ENCODE measurements around the gene NOS2. TPM values are rescaled to one million over a fixed set of nuclear protein-coding genes. Genes with fewer than 3 reads are reported as not detected.

Gene NOS2
- total RNA-seq, 1 donor from 2014 or later: 0.23 TPM

DNA sequence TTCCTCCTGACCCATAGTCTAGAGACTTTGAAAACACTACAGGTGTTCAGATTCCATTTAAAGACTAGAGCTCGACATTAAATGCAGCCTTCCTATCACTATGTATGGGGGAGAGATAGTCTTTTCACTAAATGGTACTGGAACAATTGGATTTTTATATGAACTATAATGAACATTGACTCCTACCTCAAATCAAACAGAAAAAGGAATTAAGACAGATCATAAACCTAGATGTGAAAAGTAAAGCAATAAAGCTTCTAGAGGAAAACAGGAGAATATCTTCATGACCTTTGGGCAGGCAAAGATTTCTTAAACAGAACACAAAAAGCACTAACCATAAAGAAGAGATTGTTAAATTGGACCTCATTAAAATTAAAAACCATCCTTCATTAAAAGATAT lies 18.8 kb upstream of the NOS2 start:
- no peak for DNase-seq (ENCODE audit: low spot score)

DNA sequence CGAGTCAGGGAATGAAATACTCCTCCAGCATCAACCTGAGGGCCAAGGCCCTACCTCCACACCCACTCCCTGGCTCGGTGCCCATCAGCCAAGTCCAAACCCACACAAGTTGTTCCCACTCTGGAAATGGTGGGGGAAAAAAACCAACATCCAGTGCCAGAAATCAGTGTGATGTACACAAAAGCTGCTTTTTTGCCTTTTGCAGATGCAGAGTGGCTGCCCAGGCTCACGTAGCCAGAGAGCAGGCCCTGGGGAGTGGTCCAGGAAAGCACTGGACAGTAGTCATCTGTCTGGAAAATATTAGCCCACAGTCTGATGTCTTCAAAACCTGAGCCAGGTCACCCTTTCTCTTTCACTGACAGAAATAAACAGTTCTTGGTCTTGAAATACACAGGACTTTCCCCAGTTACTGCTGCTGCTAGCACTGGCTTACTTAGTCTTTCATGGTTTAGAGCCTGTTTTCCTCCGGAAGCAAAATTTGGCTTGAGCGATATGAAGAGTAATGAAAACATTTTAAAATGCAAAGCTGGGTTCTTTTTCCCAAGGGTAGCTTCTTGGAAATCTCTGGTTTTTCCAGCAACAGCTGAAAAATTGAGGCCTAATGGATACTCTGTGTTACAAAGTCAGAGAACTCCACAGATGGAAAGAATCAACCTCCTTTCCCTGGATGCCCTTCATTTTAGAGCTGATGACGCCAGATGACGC lies 18.2 kb upstream of the NOS2 start:
- no peak for DNase-seq (ENCODE audit: low spot score)

DNA sequence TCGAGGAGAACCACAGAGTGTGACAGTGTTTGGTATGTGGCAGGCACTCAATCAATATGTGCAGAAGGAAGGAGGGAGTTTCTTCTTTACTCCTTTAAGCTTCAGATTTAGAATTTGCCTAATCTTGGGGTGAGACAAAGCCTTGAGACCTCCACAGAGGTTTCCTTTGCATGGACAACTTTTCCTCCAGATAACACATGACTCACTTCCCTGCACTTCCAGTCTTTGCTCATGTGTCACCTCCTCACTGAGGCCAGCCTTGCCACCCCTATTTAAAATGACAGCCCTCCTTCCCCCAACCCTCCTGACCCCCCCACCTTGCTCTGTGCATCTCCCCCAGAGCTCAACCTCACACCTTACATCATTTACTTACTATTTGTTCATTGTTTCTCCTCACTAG lies 17.4 kb upstream of the NOS2 start:
- DNase-seq (ENCODE audit: low spot score): no peak

DNA sequence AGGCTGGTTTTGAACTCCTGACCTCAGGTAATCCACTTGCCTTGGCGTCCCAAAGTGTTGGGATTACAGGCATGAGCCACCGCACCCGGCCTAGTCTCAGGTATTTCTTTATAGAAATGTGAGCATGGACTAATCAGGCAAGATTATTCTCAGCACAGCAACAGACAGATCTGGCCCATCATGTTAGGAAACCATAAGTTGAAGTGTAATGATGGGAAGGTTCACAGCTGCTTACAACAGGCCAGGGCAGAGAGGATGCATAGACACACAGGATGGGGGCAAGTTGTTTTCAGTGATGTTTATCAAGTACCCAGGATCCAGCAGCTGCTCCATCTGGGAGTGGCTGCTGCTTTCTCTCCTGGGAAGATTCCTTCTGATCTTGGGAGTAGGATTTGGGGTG lies 16.6 kb upstream of the NOS2 start:
- no peak for DNase-seq (ENCODE audit: low spot score)

DNA sequence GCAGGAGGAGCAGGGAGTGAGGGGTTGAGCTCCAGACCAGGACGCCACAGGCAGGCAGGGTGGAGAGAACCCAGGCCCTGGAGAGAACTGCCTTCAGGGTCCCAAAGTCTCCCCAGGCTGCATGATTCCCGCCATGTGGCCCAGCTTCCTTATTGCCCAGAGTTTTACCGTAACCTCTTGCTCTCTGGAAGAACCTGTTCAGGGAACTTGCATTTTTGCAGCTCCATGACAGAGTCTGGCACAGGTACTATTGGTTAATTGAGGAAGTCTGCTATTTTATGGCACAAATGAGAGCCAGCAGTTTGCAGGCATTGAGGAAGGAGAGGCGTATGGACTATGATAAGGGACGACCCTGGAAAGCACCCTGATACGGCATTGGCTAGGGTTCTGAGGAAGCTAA lies 11.6 kb upstream of the NOS2 start:
- DNase-seq (ENCODE audit: low spot score): no peak

DNA sequence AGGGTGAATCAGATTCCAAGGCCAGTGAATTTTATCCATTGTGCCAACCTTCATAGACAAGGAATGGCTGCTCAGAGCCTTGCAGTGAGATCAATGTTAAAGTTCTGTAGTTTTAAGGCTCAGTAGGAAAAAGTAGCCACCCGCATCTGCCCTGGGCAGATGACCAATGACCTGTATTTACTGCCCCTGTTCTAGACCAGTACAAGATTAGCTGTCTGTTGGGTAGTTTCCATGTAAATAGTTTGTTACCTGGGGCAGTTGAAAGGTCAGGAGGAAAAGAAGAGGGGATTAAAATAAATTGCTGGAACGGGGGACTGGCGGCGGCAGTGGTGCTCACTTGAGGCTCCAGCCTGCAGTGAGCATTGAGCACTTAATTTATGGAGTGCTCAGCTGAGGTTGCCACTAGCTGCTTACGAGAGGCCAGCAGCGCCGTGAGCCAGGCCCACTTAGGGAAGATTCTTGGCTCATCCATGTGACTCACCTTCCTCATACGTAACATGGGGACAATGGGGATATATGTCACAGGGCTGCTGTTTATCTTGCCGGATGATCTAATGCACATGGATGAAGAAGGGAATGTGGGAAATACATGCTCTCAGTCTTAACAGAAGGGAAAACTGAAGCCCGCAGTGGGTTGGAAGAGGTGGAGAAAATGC lies 10.7 kb upstream of the NOS2 start:
- no peak for DNase-seq (ENCODE audit: low spot score)

DNA sequence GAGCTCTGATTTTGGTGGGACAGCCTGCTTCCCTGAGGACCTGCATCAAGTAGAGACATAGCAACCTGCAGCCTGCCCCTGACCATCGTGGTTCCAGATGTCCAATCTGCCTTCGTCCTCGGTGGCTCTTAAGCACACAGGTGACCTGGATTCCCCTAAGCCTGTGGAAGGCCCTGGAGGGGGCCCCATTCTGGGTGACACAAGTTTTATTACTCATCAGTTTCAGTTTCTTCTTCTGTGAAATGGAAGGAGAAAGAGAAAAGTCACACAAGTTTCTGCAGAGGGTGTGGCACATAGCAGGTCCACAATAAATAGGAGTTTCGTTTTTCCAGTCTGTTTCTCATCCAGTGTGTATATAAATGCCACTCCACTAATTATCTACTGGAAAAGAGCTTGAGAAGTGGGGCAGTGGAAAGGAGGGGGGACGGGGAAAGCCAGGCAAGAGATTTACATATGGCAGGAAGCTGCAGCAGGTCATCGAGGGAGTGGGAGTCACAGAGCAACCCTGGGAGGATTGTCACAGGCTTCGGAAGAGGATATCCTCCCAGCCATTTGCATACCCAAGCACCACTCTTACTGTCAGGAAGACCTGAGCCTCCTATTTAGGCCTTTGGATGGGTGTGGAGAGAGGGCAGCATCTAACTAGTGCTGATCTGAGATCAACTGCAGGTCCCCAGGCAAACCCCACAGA lies 10.0 kb upstream of the NOS2 start:
- DNase-seq (ENCODE audit: low spot score): no peak

DNA sequence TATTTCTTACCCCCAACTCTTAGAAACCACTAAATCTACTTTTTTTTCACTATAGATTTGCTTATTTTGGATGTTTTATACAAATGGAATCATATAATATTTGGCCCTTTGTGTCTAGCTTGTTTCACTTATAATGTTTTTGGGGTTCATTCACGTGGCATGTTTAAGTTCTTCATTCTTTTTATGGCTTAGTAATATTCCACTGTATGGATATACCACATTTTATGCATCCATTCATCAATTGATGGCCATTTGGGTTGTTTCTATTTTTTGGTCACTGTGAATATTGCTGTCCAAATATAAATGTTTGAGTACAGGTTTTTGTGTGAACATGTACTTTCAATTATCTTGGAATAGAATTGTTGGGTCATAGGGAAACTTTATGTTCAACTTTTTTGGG lies 9.2 kb upstream of the NOS2 start:
- no peak for DNase-seq (ENCODE audit: low spot score)

DNA sequence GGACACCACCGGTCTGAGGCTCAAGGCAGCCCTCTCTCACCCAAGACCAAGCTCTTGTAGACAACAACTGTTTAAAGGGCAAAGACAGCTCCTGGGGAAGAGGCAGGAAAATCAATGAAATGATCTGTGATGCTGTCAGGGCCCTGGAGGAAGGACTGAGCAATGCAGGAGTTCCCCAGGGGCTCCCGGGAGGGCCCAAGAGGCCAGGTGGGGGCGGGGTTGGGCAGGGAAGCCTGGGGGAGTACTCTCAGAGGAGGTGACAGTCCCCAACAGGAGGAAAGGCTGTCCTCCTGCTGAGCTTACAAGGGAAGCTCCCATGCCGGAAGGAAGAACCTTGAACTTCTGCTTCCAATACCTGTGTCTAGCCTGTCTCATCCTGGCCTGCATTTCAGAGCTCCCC lies 8.3 kb upstream of the NOS2 start:
- no peak for DNase-seq (ENCODE audit: low spot score)

DNA sequence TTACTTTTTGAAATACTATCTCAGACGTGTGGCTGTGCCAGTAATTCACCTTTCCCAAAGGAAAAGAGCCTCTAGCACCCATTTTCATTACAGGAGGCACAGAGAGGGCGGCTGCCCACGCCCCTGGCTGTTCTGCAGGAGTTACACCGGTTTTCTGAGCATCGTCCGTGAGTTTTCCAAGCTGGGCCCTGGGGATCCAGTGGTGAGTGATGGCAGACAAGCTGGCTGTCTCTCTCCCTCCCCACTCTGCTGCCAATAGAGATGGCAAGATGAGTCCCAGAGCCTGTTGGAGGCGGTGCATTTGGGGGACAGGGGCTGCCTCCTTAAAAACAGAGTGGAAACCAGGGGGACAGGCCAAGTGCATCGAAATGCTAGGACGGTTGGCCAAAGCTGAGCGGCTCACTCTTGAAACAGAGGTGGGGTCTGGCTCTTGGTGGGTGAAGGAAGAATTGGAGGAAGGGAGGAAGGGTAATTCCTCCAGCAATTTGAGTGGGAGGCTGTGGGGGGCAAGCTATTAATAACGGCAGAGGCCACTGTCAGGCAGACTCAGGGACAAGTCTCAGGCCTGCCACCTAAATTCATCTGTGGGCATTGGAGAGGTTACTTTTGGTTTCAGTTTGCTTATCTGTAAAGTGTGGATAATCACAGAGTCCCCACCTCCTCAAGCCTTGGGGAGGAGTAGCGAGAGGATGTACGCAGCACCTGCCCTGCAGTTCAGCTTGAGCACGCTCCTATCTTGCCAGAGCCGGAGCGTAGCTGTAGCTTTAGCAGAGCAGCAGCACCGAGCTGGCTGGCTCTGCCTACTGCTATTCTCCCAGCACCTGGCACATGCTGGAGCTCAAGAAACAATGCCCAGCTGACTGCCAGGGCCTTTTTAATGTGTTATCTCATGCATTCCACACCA lies 7.5 kb upstream of the NOS2 start:
- DNase-seq (ENCODE audit: low spot score): no peak

DNA sequence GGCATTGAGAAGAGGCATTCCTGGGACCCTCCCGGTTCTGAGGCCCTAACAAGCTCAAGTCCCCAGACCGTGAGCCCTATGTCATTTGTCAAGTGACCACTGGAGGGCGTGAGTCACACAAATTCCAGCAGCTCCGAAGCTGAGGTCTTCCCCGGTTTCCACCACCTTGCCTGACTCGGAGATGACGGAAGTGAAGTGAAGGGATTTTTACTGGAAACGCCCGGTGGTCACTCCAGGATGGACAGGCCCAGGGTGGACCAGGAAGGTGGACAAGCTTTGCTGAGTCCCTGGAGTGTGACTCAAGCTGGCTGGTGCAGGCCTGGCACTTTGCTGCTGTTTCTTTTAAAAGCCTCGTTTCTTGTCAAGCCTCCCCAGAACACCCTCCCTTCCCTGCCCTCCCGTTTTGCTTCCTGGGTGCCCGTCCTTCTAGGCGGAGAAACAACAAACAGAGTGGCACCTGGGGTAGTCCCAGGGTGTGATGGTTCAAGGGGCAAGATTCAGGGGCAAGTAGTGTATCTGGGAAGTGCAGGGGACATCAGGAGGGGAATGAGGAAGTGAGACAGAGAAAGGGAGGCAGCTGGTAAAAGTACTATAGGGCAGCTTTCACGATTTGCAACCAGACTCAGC lies 5.3 kb upstream of the NOS2 start:
- peak; percentile 90 for DNase-seq (ENCODE audit: low spot score)

DNA sequence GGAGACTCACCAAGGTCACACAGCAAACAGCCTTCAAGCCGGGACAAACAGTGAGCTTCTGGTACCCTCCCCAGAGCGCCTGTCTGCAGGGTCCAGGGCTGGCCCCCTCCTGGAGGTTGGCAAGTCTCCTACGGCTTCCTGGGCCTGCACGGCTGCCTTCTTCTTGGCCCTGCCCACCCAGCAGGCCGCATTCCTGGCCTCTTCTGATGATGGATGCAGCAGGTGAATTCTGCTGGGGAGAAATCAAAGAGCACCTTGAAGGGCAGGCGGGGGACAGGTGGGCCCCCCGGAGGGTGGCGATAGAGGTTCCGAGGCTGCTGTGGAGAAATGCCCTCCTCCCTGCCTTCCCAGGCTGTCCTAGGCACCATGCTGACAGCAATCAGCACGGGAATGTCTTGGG lies 3.8 kb upstream of the NOS2 start:
- DNase-seq (ENCODE audit: low spot score): no peak

DNA sequence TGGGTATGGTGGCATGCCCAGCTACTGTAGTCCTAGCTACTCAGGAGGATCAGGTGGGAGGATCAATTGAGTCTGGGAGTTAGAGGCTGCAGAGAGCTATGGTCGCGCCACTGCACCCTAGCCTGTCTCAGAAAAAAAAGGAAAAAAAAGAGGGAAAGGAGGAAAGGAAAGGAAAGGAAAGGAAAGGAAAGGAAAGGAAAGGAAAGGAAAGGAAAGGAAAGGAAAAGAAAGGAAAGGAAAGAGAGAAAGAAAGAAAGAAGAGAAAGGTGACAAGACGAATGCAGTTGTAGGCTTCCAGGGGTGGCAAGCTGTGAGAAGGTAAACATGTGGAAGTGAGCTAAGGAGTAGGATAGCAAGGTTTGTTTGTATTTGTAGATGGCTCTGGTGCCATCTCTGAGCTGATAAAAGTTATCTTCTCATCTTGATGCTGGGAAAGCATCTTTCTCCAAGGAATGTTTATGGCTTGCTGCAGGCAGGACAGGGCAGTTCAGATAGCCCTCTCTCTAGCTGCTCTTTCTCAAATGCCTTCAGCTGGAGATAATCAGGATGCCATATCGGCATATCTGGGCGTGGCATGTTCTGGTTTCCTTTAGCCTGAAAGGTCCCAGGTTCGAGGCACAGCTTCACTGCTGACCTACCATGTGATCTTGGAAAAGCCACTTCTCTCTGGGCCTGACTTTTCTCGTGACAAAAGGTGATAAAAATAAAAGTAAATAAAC lies 2.8 kb upstream of the NOS2 start:
- no peak for DNase-seq (ENCODE audit: low spot score)

DNA sequence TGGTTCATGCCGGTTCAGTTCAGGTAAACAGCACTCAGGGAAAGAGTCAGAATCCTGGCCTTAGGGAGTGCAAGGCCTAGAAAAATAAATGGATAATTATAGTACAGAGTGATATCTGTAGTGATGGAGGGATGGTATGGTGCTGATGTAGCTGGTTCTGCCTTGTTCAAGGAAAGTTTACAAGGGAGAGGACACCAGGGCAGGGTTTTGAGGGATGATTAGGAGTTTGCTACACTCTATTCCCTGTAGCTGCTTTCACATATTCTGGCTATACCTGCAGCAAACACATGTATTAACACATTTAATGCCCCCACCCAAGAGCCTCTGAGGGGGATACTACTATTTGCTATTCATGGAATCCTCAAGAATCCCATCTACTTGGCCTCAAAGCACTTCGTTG lies 1.7 kb upstream of the NOS2 start:
- DNase-seq (ENCODE audit: low spot score): no peak

DNA sequence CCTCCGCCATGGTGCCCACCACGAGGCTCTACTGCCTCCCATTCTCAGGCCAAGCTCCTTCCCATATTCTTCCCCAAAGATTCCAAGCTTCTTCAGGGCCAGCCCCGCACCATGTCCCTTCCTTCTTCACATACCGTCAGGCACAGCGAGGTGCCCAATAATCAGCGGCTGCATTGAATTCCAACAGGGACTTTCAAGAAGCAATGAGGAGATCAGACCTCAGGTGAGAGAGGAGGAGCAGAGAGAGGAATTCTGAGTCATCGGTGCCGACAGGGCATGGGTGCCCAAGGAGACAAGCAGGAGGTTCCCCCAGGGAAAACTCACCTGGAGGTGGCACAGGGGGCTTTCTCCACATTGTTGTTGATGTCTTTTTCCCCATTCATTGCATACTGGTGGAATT lies 2.0 kb downstream of the NOS2 start:
- DNase-seq (ENCODE audit: low spot score): no peak

DNA sequence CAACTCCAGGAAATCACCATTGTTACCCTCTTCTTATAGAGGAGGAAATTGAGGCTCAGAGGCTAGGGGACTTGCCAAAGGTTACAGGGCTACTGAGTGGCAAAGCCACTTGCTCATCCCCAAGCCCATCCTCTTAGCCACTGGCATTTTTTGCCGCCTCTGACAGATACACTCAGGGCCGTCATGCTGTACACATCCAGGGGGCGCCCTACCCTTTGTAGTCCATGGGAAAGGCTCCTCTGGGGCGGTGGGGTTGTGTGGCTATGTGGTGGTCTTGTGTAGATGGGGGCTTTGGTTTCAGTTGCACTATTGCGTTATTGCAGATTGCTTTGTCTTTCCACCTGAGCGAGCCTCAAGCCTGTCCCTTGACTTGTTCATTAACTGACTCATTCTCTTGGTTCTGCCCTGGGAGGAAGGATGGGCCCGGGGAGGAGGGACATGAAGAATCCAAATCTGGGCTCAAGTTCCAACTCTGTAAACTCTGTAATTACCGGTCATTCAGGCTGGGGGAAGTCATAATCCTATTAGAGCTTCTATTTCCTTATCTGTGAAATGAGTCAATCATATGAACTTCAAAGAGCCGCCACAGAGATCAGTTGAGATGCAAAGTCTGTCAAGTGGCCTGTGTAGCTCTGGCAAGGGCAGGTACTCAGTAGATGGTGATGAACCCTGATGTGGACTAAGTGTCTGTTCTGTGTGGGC lies 2.8 kb downstream of the NOS2 start:
- no peak for DNase-seq (ENCODE audit: low spot score)

DNA sequence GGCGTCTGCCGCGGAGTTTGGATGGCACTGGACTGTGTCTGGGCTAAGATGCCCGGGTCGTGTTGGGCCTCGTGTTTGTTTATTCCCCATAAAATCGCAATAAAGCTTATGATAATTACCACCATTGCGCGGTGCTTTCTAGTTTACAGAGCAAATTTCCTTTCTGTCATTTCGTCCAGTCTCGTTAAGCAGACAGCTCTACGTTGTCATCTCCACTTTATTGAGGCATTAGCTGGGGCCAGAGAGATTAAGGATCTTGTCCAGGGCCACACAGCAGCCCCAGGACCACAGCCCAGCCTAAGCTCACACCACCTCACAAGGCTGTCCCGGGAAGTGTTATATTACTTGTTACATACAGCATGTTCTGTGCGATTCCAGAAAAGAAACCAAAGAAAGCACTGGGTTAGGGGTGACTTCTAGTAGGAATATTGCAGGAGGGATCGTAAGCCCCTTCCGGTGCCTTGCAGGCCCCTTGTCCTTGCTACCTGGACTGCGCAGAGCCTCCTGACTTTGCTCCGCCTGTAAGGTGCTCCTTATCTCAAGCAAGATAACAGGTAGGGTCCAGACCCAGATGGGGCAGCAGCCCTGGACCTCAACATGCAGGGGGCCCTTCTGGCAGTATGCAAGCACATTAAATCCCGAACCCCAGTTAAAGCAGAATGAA lies 6.3 kb downstream of the NOS2 start:
- DNase-seq (ENCODE audit: low spot score): no peak

DNA sequence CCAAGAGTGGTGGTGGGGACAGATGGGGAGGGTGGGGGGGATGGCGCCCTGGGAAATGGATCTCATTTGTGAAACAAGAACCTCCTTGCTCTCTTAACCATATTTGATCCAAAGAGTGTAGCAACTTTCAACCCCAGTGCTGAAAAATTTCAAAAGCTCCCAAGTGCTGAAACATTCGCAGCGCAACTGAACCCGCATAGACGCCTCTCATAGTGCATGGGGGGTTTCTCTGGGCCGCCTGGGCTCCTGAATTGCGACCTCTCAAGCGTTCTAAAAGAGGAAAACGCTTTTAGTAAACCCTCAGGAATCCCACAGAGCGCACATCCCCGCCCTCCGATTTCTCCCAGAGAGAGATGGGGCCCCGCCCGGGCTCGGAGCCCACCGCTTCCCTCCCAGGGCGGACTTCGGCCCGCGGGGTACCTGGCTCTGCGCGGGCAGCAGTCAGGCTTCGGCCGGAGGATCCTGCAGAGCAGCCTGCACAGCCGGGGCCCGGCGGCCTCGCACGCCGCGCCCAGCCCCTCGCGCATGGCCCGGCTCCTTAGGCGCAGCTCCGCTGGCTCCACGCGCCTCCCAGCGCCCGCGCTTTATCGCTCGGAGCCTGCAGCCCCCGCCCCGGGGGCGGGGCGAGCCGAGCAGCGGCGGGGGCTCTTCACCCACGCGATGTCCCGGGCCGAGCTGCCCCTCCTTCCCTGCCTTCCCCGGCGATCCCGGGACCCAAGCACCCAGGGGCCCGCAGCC lies 7.0 kb downstream of the NOS2 start:
- no peak for DNase-seq (ENCODE audit: low spot score)

DNA sequence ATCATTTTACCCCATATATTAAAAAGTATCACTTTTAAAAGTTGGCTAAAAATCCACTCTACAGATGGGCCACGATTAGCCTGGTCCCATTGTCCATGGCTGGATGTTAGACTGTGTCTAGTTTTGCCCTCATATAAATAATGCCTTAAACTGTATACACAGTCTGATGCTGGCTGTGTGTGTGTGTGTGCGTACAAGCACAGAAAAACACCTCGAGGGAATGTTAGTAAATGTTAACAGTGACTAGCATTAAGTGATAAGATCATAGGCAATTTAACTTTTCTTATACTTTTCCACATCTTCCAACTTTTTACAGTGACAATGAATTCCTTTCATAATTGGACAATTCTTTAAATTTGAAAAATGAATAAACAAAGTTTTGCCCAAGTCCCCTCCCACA lies 8.2 kb downstream of the NOS2 start:
- DNase-seq (ENCODE audit: low spot score): no peak

Data from ureter (tissue), 1 donor.